ENCODE data around the gene DGAT2. TPM values are rescaled to one million over a fixed set of nuclear protein-coding genes. Genes with fewer than 3 reads are reported as not detected.
A peak's percentile ranks its signal among the peaks of the same experiment; 100 is the strongest.

DGAT2 gene
- total RNA-seq, 4 donors from 2014 or later: 69.8 to 338 (median 184) TPM

DNA sequence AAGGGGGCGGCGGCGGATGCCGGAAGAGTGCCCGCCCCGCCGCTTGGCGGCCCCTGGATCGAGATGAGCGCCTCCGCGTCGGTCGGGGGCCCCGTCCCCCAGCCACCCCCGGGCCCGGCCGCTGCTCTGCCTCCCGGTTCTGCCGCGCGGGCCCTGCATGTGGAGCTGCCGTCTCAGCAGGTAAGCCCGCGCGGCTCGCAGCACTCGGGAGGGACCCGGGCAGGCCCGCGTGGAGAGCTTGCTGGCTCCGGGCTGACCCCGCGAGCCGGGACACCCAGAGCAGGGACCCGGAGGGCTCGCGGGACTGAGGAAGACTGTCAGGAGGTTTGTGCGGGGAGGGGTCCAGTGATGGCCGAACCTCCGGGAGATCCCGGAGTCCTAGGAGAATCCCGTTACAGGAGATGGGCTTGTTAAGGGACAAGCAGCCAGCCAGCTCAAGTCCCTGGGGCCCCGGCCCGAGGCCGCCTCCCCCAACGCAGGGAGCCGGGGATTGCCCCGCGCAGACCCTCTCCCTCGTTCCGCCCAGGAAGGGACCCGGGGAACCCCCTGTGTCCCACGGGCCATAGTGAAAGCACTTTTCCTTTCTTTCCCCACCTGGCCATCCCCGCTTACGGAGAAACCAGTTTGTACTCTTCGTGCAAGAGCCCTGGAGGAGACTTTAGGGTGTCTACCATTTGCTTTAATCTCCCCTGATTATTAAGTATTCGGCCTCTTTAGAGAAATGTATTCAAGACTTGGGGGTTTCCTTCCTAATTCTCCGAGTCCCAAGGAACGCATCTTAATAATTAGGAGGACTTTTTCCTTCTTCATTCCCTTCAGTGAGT is 47.0 kb downstream of the DGAT2 start:
- peak in 1 of 2 donors; percentile 71 for DNase-seq (ENCODE audit: low spot score in 2 of 2)
- 2% methylated on average over 10 of the region's 60 CpGs for WGBS

DNA sequence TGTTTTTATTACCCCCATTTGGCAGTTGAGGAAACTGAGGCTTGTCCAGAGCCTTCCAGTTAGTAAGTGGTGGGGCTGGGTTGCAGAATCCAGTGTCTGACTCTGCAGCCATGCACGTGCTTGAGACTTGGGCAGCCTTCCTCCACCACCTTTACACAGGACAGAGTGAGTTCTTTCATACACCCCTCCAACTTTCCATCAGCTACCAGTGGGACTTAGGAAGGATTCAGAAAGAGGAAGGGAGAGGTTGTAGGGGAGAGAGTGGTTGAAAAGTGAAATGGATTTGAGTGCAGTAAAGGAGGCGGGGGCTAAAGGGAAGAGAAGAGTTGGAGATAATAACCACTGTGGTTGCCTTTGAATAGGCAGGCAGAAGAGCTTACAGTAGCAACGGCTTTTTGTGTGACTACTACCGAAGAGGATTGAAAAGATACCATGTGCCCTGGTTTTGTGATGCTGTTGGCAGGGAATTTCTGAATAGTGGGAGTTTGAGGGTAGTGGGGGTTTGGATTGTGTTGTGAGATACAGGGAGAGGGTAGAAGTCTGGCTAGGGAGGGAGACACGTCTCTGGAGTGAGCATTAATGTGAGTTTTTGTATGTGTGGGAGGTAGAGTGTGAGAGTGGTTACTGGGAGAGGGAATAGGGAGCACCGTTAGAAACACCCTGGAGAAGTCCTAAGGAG is 48.1 kb downstream of the DGAT2 start:
- no peak for DNase-seq (ENCODE audit: low spot score in 2 of 2)
- Histone ChIP-seq H3K36me3 (no peaks in the 10 kb centered on the region), H3K4me3 (peak overlapping the region; percentile 71), H3K27me3 (no peaks in the 10 kb centered on the region), H3K27ac (no peak overlapping the region), H3K9me3 (no peaks in the 10 kb centered on the region), H3K4me1 (peaks cover 44% of the 10 kb centered on the region)
- 16% methylated on average over 6 of the region's 6 CpGs for WGBS
- TF ChIP-seq, protein P1, sequence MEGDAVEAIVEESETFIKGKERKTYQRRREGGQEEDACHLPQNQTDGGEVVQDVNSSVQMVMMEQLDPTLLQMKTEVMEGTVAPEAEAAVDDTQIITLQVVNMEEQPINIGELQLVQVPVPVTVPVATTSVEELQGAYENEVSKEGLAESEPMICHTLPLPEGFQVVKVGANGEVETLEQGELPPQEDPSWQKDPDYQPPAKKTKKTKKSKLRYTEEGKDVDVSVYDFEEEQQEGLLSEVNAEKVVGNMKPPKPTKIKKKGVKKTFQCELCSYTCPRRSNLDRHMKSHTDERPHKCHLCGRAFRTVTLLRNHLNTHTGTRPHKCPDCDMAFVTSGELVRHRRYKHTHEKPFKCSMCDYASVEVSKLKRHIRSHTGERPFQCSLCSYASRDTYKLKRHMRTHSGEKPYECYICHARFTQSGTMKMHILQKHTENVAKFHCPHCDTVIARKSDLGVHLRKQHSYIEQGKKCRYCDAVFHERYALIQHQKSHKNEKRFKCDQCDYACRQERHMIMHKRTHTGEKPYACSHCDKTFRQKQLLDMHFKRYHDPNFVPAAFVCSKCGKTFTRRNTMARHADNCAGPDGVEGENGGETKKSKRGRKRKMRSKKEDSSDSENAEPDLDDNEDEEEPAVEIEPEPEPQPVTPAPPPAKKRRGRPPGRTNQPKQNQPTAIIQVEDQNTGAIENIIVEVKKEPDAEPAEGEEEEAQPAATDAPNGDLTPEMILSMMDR (IDR thresholded peaks at IDR 0.05): no peak
- TF ChIP-seq POLR2A (IDR thresholded peaks at IDR 0.05): no peak
- TF ChIP-seq EP300 (IDR thresholded peaks at IDR 0.05): no peak
- no peak for TF ChIP-seq POLR2AphosphoS5 (IDR thresholded peaks at IDR 0.05)

More for the DNA sequence above, 47.0 kb downstream of the DGAT2 start:
- Histone ChIP-seq H3K27ac (peak overlapping the region; percentile 92), H3K9me3 (no peaks in the 10 kb centered on the region), H3K27me3 (no peaks in the 10 kb centered on the region), H3K4me3 (peak overlapping the region; percentile 71), H3K36me3 (no peaks in the 10 kb centered on the region), H3K4me1 (peaks cover 40% of the 10 kb centered on the region)
- TF ChIP-seq, protein P1 (IDR thresholded peaks at IDR 0.05): no peak
- TF ChIP-seq POLR2AphosphoS5 (IDR thresholded peaks at IDR 0.05) (no peak), EP300 (IDR thresholded peaks at IDR 0.05) (no peak), POLR2A (IDR thresholded peaks at IDR 0.05) (peak in 1 of 2 donors; percentile 43)

DNA sequence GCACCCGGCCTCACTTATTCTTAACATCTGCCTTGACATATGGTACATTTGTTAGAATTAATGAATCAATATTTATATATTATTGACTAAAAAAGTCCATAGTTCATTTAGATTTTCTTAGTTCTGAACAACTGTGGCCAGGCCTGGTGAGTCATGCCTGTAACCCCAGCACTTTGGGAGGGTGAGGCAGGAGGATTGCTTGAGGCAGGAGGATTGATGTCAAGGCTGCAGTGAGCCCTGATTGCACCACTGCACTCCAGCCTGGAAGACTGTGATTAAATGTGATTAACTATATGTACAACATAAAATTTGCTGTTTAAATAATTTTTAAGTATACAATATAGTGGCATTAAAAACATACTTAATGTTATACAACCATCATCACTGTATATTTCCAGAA is 52.1 kb downstream of the DGAT2 start:
- H3K4me3 ChIP-seq: no peak overlapping the region
- H3K4me1 ChIP-seq: peaks cover 51% of the 10 kb centered on the region
- no peaks in the 10 kb centered on the region for H3K27me3 ChIP-seq
- H3K27ac ChIP-seq: no peak overlapping the region
- no peak for TF ChIP-seq POLR2AphosphoS5 (IDR thresholded peaks at IDR 0.05)
- no peak for TF ChIP-seq POLR2A (IDR thresholded peaks at IDR 0.05)
- TF ChIP-seq EP300 (IDR thresholded peaks at IDR 0.05): no peak
- TF ChIP-seq, protein P1 (IDR thresholded peaks at IDR 0.05): no peak
- H3K9me3 ChIP-seq: no peaks in the 10 kb centered on the region
- H3K36me3 ChIP-seq: no peaks in the 10 kb centered on the region
- DNase-seq (ENCODE audit: low spot score in 2 of 2): no peak
- 84% methylated on average over 1 of the region's 1 CpG for WGBS

DNA sequence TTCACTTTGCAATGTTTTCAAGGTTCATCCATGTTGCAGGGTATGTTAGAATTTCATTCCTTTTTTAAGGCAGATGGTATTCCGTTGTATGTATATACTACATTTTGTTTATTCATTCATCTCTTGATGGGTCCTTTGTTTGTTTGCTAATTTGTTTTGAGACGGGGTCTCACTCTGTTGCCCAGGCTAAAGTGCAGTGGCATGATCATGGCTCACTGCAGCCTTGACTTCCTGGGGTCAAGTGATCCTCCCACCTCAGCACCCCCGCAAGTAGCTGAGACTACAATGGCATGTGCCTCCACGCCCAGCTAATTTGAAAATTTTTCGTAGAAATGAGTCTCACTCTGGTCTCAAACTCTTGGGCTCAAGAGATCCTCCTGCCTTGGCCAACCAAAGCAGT is 52.6 kb downstream of the DGAT2 start:
- no peak overlapping the region for H3K27ac ChIP-seq
- no peak overlapping the region for H3K4me3 ChIP-seq
- no peaks in the 10 kb centered on the region for H3K9me3 ChIP-seq
- no peak for DNase-seq (ENCODE audit: low spot score in 2 of 2)
- no peaks in the 10 kb centered on the region for H3K27me3 ChIP-seq
- 89% methylated on average over 5 of the region's 5 CpGs for WGBS
- no peaks in the 10 kb centered on the region for H3K36me3 ChIP-seq
- peaks cover 52% of the 10 kb centered on the region for H3K4me1 ChIP-seq
- no peak for TF ChIP-seq EP300 (IDR thresholded peaks at IDR 0.05)
- no peak for TF ChIP-seq POLR2A (IDR thresholded peaks at IDR 0.05)
- TF ChIP-seq, protein P1 (IDR thresholded peaks at IDR 0.05): no peak
- TF ChIP-seq POLR2AphosphoS5 (IDR thresholded peaks at IDR 0.05): no peak

DNA sequence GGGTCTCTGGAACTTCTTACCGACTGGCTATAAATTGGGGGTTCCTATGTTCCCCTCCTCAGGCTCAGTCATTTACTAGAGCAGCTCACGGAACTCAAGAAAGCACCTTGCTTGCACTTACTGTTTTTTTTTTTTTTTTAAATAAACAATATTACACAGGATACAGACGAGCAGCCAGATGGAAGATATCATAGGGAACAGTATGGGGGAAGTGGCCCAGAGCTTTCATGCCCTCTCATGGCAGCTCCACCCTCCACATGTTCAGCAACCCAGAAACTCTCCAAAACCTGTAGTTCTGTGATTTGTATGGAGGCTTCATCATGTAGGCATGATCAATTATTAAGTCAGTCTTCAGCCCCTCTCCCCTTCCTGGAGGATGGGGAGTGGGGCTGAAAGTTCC is 54.0 kb downstream of the DGAT2 start:
- no peaks in the 10 kb centered on the region for H3K9me3 ChIP-seq
- no peak for TF ChIP-seq EP300 (IDR thresholded peaks at IDR 0.05)
- TF ChIP-seq POLR2A (IDR thresholded peaks at IDR 0.05): no peak
- TF ChIP-seq, protein P1 (IDR thresholded peaks at IDR 0.05): no peak
- no peak overlapping the region for H3K4me3 ChIP-seq
- H3K27ac ChIP-seq: no peak overlapping the region
- H3K27me3 ChIP-seq: no peaks in the 10 kb centered on the region
- no peak for DNase-seq (ENCODE audit: low spot score in 2 of 2)
- H3K36me3 ChIP-seq: no peaks in the 10 kb centered on the region
- H3K4me1 ChIP-seq: peaks cover 49% of the 10 kb centered on the region
- WGBS: 74% methylated on average over 3 of the region's 3 CpGs

All from suprapubic skin (tissue), 4 donors.